A549 (cell line): ENCODE measurements around the gene MAP3K8.

ENCODE experiments used
- CBX8 ChIP-seq: fragments of 200-600 bp; sonication (generic); IDR thresholded peaks from 2 replicates; pipeline ENCODE4 v1.6.1; 2016
- EP300 ChIP-seq, 2 experiments: fragments of >200 bp; sonication (Bioruptor Twin); formaldehyde crosslinking; IDR thresholded peaks; 2 replicates in 1 of 2; 3 replicates in 1 of 2; pipeline ENCODE4 v1.6.1; 2016 to 2017
- FOSL2 ChIP-seq, 2 experiments: fragments of 450-650 bp in 1 of 2; fragments of >200 bp in 1 of 2; sonication (Bioruptor Twin) in 1 of 2; formaldehyde crosslinking; IDR thresholded peaks; 2 replicates each; pipeline versions ENCODE4 v1.5.0 to v1.6.1; 2016 to 2020; ENCODE audit warnings: mild to moderate bottlenecking in 1 of 2, moderate library complexity in 1 of 2
- MYC ChIP-seq: IDR thresholded peaks from 2 replicates; pipeline ENCODE4 v1.6.1; 2012; ENCODE audit warnings: mild to moderate bottlenecking, inconsistent platforms, low read length, improper control_type of control experiment, borderline replicate concordance
- NFE2L2 ChIP-seq: fragments of 150-350 bp; conservative IDR thresholded peaks from 2 replicates; pipeline ENCODE4 v1.6.1; 2014; ENCODE audit warnings: low read length
- TF ChIP-seq, protein P1 (sequence below): fragments of >200 bp; sonication (Bioruptor Twin); formaldehyde crosslinking; IDR thresholded peaks from 3 replicates; pipeline ENCODE4 v1.5.1; 2016
- TF ChIP-seq, protein P2 (sequence below): fragments of 250-450 bp; sonication (Bioruptor Pico); IDR thresholded peaks from 2 replicates; pipeline ENCODE4 v1.5.0; 2021; ENCODE audit warnings: mild to moderate bottlenecking, moderate library complexity, borderline replicate concordance
- TF ChIP-seq, protein P3 (sequence below): fragments of 450-650 bp; IDR thresholded peaks from 2 replicates; pipeline ENCODE4 v1.6.1; 2014; ENCODE audit warnings: antibody characterized with exemption
- TF ChIP-seq, protein P4 (sequence below): fragments of 200-600 bp; sonication (generic); IDR thresholded peaks from 2 replicates; pipeline ENCODE4 v1.6.1; 2016; ENCODE audit warnings: antibody characterized with exemption, mild to moderate bottlenecking, moderate library complexity

DNA sequence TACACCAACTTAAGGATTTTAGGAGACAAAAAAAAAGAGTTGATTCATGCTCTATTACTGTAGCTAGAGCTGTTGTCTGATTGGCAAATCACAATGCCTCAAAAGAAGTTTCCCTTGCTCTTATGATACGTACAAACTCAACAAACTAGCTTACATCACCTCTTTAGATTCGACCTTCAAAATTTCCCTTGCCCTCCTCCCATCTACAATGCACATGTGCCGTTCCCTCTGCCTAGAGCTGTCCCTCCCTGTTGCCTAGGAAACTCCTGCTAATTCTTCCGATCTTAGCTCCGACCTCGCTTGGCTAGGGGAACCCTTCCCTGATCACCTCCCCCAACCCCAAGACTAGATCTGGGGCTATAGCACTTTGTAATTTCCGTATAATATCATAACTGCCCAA is 55.4 kb downstream of the MAP3K8 start:
- TF ChIP-seq, protein P1, sequence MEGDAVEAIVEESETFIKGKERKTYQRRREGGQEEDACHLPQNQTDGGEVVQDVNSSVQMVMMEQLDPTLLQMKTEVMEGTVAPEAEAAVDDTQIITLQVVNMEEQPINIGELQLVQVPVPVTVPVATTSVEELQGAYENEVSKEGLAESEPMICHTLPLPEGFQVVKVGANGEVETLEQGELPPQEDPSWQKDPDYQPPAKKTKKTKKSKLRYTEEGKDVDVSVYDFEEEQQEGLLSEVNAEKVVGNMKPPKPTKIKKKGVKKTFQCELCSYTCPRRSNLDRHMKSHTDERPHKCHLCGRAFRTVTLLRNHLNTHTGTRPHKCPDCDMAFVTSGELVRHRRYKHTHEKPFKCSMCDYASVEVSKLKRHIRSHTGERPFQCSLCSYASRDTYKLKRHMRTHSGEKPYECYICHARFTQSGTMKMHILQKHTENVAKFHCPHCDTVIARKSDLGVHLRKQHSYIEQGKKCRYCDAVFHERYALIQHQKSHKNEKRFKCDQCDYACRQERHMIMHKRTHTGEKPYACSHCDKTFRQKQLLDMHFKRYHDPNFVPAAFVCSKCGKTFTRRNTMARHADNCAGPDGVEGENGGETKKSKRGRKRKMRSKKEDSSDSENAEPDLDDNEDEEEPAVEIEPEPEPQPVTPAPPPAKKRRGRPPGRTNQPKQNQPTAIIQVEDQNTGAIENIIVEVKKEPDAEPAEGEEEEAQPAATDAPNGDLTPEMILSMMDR, result no peak
- TF ChIP-seq, protein P2, sequence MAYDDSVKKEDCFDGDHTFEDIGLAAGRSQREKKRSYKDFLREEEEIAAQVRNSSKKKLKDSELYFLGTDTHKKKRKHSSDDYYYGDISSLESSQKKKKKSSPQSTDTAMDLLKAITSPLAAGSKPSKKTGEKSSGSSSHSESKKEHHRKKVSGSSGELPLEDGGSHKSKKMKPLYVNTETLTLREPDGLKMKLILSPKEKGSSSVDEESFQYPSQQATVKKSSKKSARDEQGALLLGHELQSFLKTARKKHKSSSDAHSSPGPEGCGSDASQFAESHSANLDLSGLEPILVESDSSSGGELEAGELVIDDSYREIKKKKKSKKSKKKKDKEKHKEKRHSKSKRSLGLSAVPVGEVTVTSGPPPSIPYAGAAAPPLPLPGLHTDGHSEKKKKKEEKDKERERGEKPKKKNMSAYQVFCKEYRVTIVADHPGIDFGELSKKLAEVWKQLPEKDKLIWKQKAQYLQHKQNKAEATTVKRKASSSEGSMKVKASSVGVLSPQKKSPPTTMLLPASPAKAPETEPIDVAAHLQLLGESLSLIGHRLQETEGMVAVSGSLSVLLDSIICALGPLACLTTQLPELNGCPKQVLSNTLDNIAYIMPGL (CRISPR knock-in tag), result no peak
- no peak for TF ChIP-seq MYC
- TF ChIP-seq, protein P3, sequence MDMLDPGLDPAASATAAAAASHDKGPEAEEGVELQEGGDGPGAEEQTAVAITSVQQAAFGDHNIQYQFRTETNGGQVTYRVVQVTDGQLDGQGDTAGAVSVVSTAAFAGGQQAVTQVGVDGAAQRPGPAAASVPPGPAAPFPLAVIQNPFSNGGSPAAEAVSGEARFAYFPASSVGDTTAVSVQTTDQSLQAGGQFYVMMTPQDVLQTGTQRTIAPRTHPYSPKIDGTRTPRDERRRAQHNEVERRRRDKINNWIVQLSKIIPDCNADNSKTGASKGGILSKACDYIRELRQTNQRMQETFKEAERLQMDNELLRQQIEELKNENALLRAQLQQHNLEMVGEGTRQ, result no peak
- no peak for TF ChIP-seq CBX8
- TF ChIP-seq NFE2L2, result no peak
- TF ChIP-seq FOSL2 (IDR thresholded peaks at IDR 0.05), result no peak
- TF ChIP-seq FOSL2 (CRISPR knock-in tag; IDR thresholded peaks at IDR 0.05), result no peak
- TF ChIP-seq, protein P4, sequence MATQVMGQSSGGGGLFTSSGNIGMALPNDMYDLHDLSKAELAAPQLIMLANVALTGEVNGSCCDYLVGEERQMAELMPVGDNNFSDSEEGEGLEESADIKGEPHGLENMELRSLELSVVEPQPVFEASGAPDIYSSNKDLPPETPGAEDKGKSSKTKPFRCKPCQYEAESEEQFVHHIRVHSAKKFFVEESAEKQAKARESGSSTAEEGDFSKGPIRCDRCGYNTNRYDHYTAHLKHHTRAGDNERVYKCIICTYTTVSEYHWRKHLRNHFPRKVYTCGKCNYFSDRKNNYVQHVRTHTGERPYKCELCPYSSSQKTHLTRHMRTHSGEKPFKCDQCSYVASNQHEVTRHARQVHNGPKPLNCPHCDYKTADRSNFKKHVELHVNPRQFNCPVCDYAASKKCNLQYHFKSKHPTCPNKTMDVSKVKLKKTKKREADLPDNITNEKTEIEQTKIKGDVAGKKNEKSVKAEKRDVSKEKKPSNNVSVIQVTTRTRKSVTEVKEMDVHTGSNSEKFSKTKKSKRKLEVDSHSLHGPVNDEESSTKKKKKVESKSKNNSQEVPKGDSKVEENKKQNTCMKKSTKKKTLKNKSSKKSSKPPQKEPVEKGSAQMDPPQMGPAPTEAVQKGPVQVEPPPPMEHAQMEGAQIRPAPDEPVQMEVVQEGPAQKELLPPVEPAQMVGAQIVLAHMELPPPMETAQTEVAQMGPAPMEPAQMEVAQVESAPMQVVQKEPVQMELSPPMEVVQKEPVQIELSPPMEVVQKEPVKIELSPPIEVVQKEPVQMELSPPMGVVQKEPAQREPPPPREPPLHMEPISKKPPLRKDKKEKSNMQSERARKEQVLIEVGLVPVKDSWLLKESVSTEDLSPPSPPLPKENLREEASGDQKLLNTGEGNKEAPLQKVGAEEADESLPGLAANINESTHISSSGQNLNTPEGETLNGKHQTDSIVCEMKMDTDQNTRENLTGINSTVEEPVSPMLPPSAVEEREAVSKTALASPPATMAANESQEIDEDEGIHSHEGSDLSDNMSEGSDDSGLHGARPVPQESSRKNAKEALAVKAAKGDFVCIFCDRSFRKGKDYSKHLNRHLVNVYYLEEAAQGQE, result no peak
- no peak for TF ChIP-seq EP300 (IDR thresholded peaks at IDR 0.05)
